Measurements from ENCODE around the gene COPRS. TPM values are rescaled to one million over a fixed set of nuclear protein-coding genes. Genes with fewer than 3 reads are reported as not detected.
"Not testable (repeated sequence)": the region's sequence is repeated elsewhere in the genome, so short reads cannot be mapped to it uniquely, and the experiment has no call there.

COPRS gene
- polyA plus RNA-seq, 4 donors: 44.3 to 54.6 (median 46.6) TPM

- DNase-seq (ENCODE audit: low read depth in 4 of 4, low spot score in 3 of 4): no peak
Measured at GRCh38 chr17:31853911-31854470, 5.1 kb downstream of the COPRS start.

- no peak for DNase-seq (ENCODE audit: low read depth in 4 of 4, low spot score in 3 of 4)
Measured at GRCh38 chr17:31845291-31845690, 13.8 kb downstream of the COPRS start.

- no peak for DNase-seq (ENCODE audit: low read depth in 4 of 4, low spot score in 3 of 4)
Measured at GRCh38 chr17:31843070-31843745, 15.8 kb downstream of the COPRS start.

GRCh38 chr17:31842195-31843069, 16.6 kb downstream of the COPRS start:
- DNase-seq (ENCODE audit: low read depth in 4 of 4, low spot score in 3 of 4): peak; percentile 70 to 79 (median 73)

- DNase-seq (ENCODE audit: low read depth in 4 of 4, low spot score in 3 of 4): no peak
Measured at GRCh38 chr17:31841850-31842194, 17.2 kb downstream of the COPRS start.

GRCh38 chr17:31838636-31839225, 20.3 kb downstream of the COPRS start:
- no peak for DNase-seq (ENCODE audit: low read depth in 4 of 4, low spot score in 3 of 4)

- no peak for DNase-seq (ENCODE audit: low read depth in 4 of 4, low spot score in 3 of 4)
Measured at GRCh38 chr17:31835984-31836383, 23.1 kb downstream of the COPRS start.

GRCh38 chr17:31834448-31834847, 24.6 kb downstream of the COPRS start:
- DNase-seq (ENCODE audit: low read depth in 4 of 4, low spot score in 3 of 4): no peak

- DNase-seq (ENCODE audit: low read depth in 4 of 4, low spot score in 3 of 4): no peak
Measured at GRCh38 chr17:31832746-31833145, 26.3 kb downstream of the COPRS start.

- no peak for DNase-seq (ENCODE audit: low read depth in 4 of 4, low spot score in 3 of 4)
Measured at GRCh38 chr17:31830971-31831858, 27.8 kb downstream of the COPRS start.

- no peak for DNase-seq (ENCODE audit: low read depth in 4 of 4, low spot score in 3 of 4)
Measured at GRCh38 chr17:31829649-31830048, 29.4 kb downstream of the COPRS start.

- DNase-seq (ENCODE audit: low read depth in 4 of 4, low spot score in 3 of 4): not testable (repeated sequence)
Measured at GRCh38 chr17:31828955-31829354, 30.1 kb downstream of the COPRS start.

- no peak for DNase-seq (ENCODE audit: low read depth in 4 of 4, low spot score in 3 of 4)
Measured at GRCh38 chr17:31825961-31826691, 32.9 kb downstream of the COPRS start.

GRCh38 chr17:31824766-31825360, 34.2 kb downstream of the COPRS start:
- DNase-seq (ENCODE audit: low read depth in 4 of 4, low spot score in 3 of 4): no peak

GRCh38 chr17:31823014-31823413, 36.0 kb downstream of the COPRS start:
- DNase-seq (ENCODE audit: low read depth in 4 of 4, low spot score in 3 of 4): no peak

- DNase-seq (ENCODE audit: low read depth in 4 of 4, low spot score in 3 of 4): no peak
Measured at GRCh38 chr17:31820691-31821435, 38.2 kb downstream of the COPRS start.

- no peak for DNase-seq (ENCODE audit: low read depth in 4 of 4, low spot score in 3 of 4)
Measured at GRCh38 chr17:31819578-31819977, 39.5 kb downstream of the COPRS start.

GRCh38 chr17:31818863-31819262, 40.2 kb downstream of the COPRS start:
- DNase-seq (ENCODE audit: low read depth in 4 of 4, low spot score in 3 of 4): not testable (repeated sequence)

All from right renal pelvis (tissue), 4 donors.